Measurements from ENCODE around the gene WWOX. TPM values are rescaled to one million over a fixed set of nuclear protein-coding genes. Genes with fewer than 3 reads are reported as not detected.
A peak's percentile ranks its signal among the peaks of the same experiment; 100 is the strongest.

Gene WWOX
- total RNA-seq (2021; fragmentation: NEBNext Ultra II Directional; extraction: Animal tissue kit (Norgen Biotek cat#: 25700)): 16.7 and 17.2 TPM in 2 replicates
- polyA plus RNA-seq (2011; rRNA removed): 5.4 and 5.6 TPM in 2 replicates
- 12.7 TPM for polyA plus RNA-seq (2011; cell fraction: cytosol; rRNA removed)
- polyA plus RNA-seq (2011; cell fraction: nucleus; rRNA removed): 10.4 TPM
- polyA plus RNA-seq (2012, experiment 1 of 2): 10.3 to 13.1 TPM (median 11.7 TPM) in 4 replicates
- polyA plus RNA-seq (2012, experiment 2 of 2): 10.8 TPM
- polyA plus RNA-seq (2013, experiment 1 of 2): 8.5 TPM
- 8.2 TPM for polyA plus RNA-seq (2013, experiment 2 of 2)
- 26.1 and 31.8 TPM in 2 replicates for polyA minus RNA-seq (2011; rRNA and poly(A)+ RNA removed)
- 17.4 TPM for polyA minus RNA-seq (2011; cell fraction: cytosol; rRNA and poly(A)+ RNA removed)
- 68.1 TPM for polyA minus RNA-seq (2011; cell fraction: nucleus; rRNA and poly(A)+ RNA removed)
- long read RNA-seq, experiment 1, partial matches to known transcripts: 0 of 2 reads
- long read RNA-seq, experiment 1, other reads (novel, unspliced or antisense): 1 of 2 reads
- long read RNA-seq, experiment 2, partial matches to known transcripts: 0 of 2 reads
- long read RNA-seq, experiment 2, other reads (novel, unspliced or antisense): 1 of 2 reads

- Histone ChIP-seq H3K4me3 (ENCODE audit: extremely low read depth in 1 of 4, insufficient read depth in 2 of 4, low read depth in 3 of 4, low read length in 4 of 4) (peak within 1 kb of the TSS; percentile 85 to 99 (median 90)), H3K79me2 (ENCODE audit: control insufficient read depth in 1 of 2, insufficient read depth in 2 of 2, low read length in 2 of 2) (no peaks in the 10 kb centered on the region; a peak in 1 of 4 replicates), H3K4me1 (replicated peaks in 1 of 4; ENCODE audit: control insufficient read depth in 3 of 4, insufficient read depth in 4 of 4, low read length in 3 of 4) (peaks cover 0 to 3% (median 0%) of the 10 kb centered on the region in 4 experiments; a peak in 2 of 7 replicates), H4K8ac (ENCODE audit: extremely low read depth, insufficient read depth, low read length) (peak within 1 kb of the TSS; percentile 93), H3K9me3 (ENCODE audit: insufficient read depth in 2 of 2, low read depth in 1 of 2, low read length in 1 of 2) (no peaks in the 10 kb centered on the region), H2BK5ac (ENCODE audit: low read depth, low read length) (no peak within 1 kb of the TSS; the same call in 1 of the 2 replicates), H3K23ac (ENCODE audit: insufficient read length) (no peak within 1 kb of the TSS), H3K23me2 (ENCODE audit: low read depth, low read length) (peaks cover 5% of the 10 kb centered on the region; the same call in 1 of the 2 replicates), H2BK120ac (replicated peaks; ENCODE audit: low read depth, low read length) (no peak within 1 kb of the TSS), H3K27ac (ENCODE audit: low read depth, low read length) (peak within 1 kb of the TSS; percentile 6; the same call in 1 of the 2 replicates), H3K18ac (ENCODE audit: extremely low read depth, low read length) (peak within 1 kb of the TSS; percentile 93), H3K9ac (replicated peaks in 1 of 4; ENCODE audit: extremely low read depth in 1 of 4, low read depth in 3 of 4, low read length in 3 of 4) (peak within 1 kb of the TSS in 3 of 4 experiments; percentile 37 to 75 (median 58); a peak in 6 of 7 replicates), H3K27me3 (replicated peaks in 1 of 4; ENCODE audit: control insufficient read depth in 3 of 4, extremely low read depth in 1 of 4, insufficient read depth in 3 of 4, low read length in 3 of 4) (peaks cover 0 to 11% (median 2%) of the 10 kb centered on the region in 4 experiments; a peak in 3 of 7 replicates), H3K36me3 (ENCODE audit: control insufficient read depth in 2 of 4, insufficient read depth in 4 of 4, low read length in 3 of 4) (0 out of 8 replicates have a peak, but pooled peaks cover 0 to 4% (median 0%) of the 10 kb centered on the region in 4 experiments), H3K14ac (ENCODE audit: insufficient read length) (no peak within 1 kb of the TSS), H4K5ac (ENCODE audit: insufficient read length, low read depth, low read length) (peak within 1 kb of the TSS; percentile 70), H2AFZ (ENCODE audit: low read length) (peak within 1 kb of the TSS; percentile 87), H4K91ac (replicated peaks; ENCODE audit: insufficient read length, low read length) (peak within 1 kb of the TSS; percentile 98), H3K79me1 (ENCODE audit: low read depth, low read length) (peaks cover 8% of the 10 kb centered on the region), H2BK15ac (ENCODE audit: low read length) (0 out of 2 replicates have a peak within 1 kb of the TSS, but pooled peaks have one; percentile 61), H3K4me2 (ENCODE audit: insufficient read depth in 1 of 2, low read depth in 2 of 2, low read length in 2 of 2) (peak within 1 kb of the TSS; percentile 48 to 72), H3K56ac (replicated peaks; ENCODE audit: insufficient read length, low read depth, low read length) (peak within 1 kb of the TSS; percentile 77), H2AK5ac (ENCODE audit: low read depth, low read length) (0 out of 2 replicates have a peak within 1 kb of the TSS, but pooled peaks have one; percentile 75), H2BK12ac (ENCODE audit: low read depth, low read length) (no peak within 1 kb of the TSS; the same call in 1 of the 2 replicates), H4K20me1 (replicated peaks in 1 of 2; ENCODE audit: control insufficient read depth in 1 of 2, insufficient read depth in 2 of 2, low read length in 2 of 2) (peaks cover 0 to 4% of the 10 kb centered on the region in 2 experiments), H3K4ac (replicated peaks; ENCODE audit: insufficient read length, low read depth, low read length) (peak within 1 kb of the TSS; percentile 93), H2BK20ac (ENCODE audit: low read length) (no peak within 1 kb of the TSS)
- peak; percentile 92 to 93 for DNase-seq (ENCODE audit: low read depth in 1 of 2, low spot score in 2 of 2)
- WGBS, 2 experiments (ENCODE audit: extremely low coverage in 1 of 2, insufficient coverage in 1 of 2, insufficient read length in 1 of 2, insufficient replicate concordance in 2 of 2, low coverage in 1 of 2, low lambda C conversion rate in 2 of 2, missing lambda C conversion rate in 1 of 2): 1% methylated on average over 80 of the region's 84 CpGs; no CpG with 5 or more reads in 1 of the 2 experiments
- POLR2A ChIA-PET (ENCODE audit: partially characterized antibody): interaction anchor here (1.2 kb wide), 1 partner anchor 136 kb away, joined by 4 read pairs; no protein-coding TSS in a partner anchor
- CTCF ChIA-PET (ENCODE audit: partially characterized antibody): interaction anchor here (0.6 to 2.9 kb wide), 36 partner anchors 8 to 505 kb away, joined by 3 to 24 read pairs (median 4); no protein-coding TSS in a partner anchor
- peak; percentile 45 for FAIRE-seq
- TF ChIP-seq RNF2 (IDR thresholded peaks at IDR 0.05; ENCODE audit: borderline replicate concordance, low read depth, low read length, missing control alignments, poor library complexity, severe bottlenecking): no peak
- TF ChIP-seq PHF8 (conservative IDR thresholded peaks at IDR 0.05; ENCODE audit: low read depth, low read length): peak; percentile 88
- TF ChIP-seq GTF2F1 (IDR thresholded peaks at IDR 0.05; ENCODE audit: borderline replicate concordance, low read depth, low read length): no peak
Measured at GRCh38 chr16:78099271-78100111, at the start of gene WWOX. Gene WWOX, plus strand, starts transcription at chr16:78099654.

All from H1 (cell line).